Fibroblast of pulmonary artery (primary cell): Measurements from ENCODE around the gene DNMT3A.
A peak's percentile ranks its signal among the peaks of the same experiment; 100 is the strongest.

Experiments used
- DNase-seq: peaks from one replicate; pipeline ENCODE4 v3.0.0-alpha.2; 2010; ENCODE audit warnings: low read depth
- H3K4me3 ChIP-seq: replicated peaks from 2 replicates; pipeline ENCODE4 v1.5.1; 2011; ENCODE audit warnings: low read depth, mild to moderate bottlenecking, control low read depth, low read length, moderate library complexity
- TF ChIP-seq, protein P1 (sequence below): IDR thresholded peaks from 2 replicates; pipeline ENCODE4 v1.5.1; 2011; ENCODE audit warnings: mild to moderate bottlenecking, control low read depth, low read length, inconsistent platforms; ENCODE audit errors: missing control alignments

DNMT3A gene

GRCh38 chr2:25328152-25329085 is 13.3 kb downstream of the DNMT3A start:
- TF ChIP-seq, protein P1, sequence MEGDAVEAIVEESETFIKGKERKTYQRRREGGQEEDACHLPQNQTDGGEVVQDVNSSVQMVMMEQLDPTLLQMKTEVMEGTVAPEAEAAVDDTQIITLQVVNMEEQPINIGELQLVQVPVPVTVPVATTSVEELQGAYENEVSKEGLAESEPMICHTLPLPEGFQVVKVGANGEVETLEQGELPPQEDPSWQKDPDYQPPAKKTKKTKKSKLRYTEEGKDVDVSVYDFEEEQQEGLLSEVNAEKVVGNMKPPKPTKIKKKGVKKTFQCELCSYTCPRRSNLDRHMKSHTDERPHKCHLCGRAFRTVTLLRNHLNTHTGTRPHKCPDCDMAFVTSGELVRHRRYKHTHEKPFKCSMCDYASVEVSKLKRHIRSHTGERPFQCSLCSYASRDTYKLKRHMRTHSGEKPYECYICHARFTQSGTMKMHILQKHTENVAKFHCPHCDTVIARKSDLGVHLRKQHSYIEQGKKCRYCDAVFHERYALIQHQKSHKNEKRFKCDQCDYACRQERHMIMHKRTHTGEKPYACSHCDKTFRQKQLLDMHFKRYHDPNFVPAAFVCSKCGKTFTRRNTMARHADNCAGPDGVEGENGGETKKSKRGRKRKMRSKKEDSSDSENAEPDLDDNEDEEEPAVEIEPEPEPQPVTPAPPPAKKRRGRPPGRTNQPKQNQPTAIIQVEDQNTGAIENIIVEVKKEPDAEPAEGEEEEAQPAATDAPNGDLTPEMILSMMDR = no peak
- DNase-seq = no peak
- no peak overlapping the region for H3K4me3 ChIP-seq

GRCh38 chr2:25326326-25327013 is 15.3 kb downstream of the DNMT3A start:
- DNase-seq = no peak
- TF ChIP-seq, protein P1 = no peak
- H3K4me3 ChIP-seq = no peak overlapping the region

DNA sequence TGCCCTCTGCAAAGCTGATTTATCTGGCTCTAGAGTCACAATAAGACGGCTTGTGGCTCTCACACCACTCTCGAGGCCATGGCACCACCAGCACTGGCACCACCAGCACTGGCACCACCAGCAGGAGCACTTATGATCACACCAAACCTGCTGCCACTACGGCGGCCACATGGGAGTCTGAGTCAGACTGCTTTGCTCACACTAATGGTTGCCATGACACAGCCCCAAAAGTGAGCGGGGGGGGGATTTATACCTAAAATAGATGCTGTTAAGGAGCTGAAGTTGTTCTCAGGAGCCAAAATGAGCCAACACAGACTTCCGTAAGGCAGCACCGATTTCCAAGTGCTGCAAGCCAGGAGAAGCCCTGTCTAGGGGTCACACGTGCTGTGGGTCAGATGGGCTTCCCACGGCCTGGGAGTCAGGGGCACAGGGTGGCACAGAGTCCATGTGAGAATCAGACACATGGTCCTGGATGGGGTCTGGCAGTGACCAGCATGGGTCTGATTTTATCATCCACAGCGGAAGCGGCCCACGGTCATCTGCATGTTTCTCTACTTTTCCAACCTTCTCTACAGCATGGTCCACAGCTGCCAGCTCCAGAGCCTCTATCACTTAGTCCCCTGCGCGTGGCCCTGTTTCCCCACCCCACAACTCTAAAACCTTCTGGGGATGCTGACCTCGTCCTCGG is 16.7 kb downstream of the DNMT3A start:
- DNase-seq = peak; percentile 39
- TF ChIP-seq, protein P1 = no peak

GRCh38 chr2:25324251-25324650 is 17.5 kb downstream of the DNMT3A start:
- no peak for DNase-seq
- no peak overlapping the region for H3K4me3 ChIP-seq
- TF ChIP-seq, protein P1 = no peak

More for the DNA sequence above, 16.7 kb downstream of the DNMT3A start:
- H3K4me3 ChIP-seq = no peak overlapping the region

GRCh38 chr2:25323610-25324189 is 18.0 kb downstream of the DNMT3A start:
- no peak overlapping the region for H3K4me3 ChIP-seq
- DNase-seq = no peak
- TF ChIP-seq, protein P1 = no peak

DNA sequence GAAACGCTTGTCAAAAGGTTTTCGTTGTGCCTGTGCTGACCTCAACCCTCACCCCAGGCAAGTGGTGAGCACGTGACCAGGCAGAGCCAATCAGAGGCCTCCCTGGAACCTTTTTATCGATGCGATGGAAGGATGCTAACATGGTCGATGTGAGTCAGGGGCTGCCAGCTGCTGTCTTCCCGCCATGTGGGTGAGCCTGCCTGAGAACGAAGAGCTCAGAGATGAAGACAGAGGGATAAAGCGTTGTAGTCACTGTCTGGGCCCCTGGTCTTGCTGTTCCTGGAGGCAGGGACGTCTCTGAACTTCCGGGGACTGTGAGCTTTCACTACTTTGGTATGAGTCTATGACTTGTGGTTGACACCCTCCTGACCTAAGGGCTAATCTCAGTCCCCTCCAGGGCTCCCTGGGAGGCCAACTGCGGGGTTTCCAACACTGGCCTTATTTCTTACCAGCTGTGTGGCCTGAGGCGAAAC is 18.6 kb downstream of the DNMT3A start:
- TF ChIP-seq, protein P1 = no peak
- H3K4me3 ChIP-seq = no peak overlapping the region
- no peak for DNase-seq
